Calu3 (cell line): ENCODE measurements around the gene ADIPOR2. TPM values are rescaled to one million over a fixed set of nuclear protein-coding genes. Genes with fewer than 3 reads are reported as not detected.
A peak's percentile ranks its signal among the peaks of the same experiment; 100 is the strongest.

Experiments used
- BruUV-seq: library from RNA; stranded (reverse); fragments of 400-500 nt; replicated peaks from 2 replicates; lab custom pipeline; 2021; lab: Mats Ljungman, UMichigan
- CTCF ChIA-PET: fragments of 300-600 bp; sonication (Branson Sonifier 250); formaldehyde crosslinking; loops from one replicate; lab custom pipeline; 2022; ENCODE audit warnings: antibody characterized with exemption; lab: Charles Lee
- DNase-seq: peaks from one replicate; pipeline ENCODE4 v3.0.0; 2022
- H3K27ac Mint-ChIP-seq: one replicate; pipeline ENCODE4 v1.8.0; 2022; ENCODE audit warnings: mixed read lengths; ENCODE audit not compliant: unreplicated experiment
- H3K27me3 Mint-ChIP-seq: one replicate; pipeline ENCODE4 v1.8.0; 2022; ENCODE audit warnings: mixed read lengths; ENCODE audit not compliant: unreplicated experiment
- H3K36me3 Mint-ChIP-seq: one replicate; pipeline ENCODE4 v1.8.0; 2022; ENCODE audit warnings: mild to moderate bottlenecking, moderate library complexity, mixed read lengths; ENCODE audit not compliant: insufficient read depth, unreplicated experiment
- H3K4me1 Mint-ChIP-seq: one replicate; pipeline ENCODE4 v1.8.0; 2022; ENCODE audit warnings: mild to moderate bottlenecking, low read depth, mixed read lengths; ENCODE audit not compliant: unreplicated experiment
- H3K4me3 Mint-ChIP-seq: one replicate; pipeline ENCODE4 v1.8.0; 2022; ENCODE audit warnings: mild to moderate bottlenecking, low read depth, moderate library complexity, mixed read lengths; ENCODE audit not compliant: unreplicated experiment
- H3K9me3 Mint-ChIP-seq: one replicate; pipeline ENCODE4 v1.8.0; 2022; ENCODE audit warnings: low read depth, mixed read lengths; ENCODE audit not compliant: unreplicated experiment
- intact Hi-C: fragments of 100-400 bp; cut with micrococcal nuclease; formaldehyde crosslinking; loops from one replicate; pipeline ENCODE4 v1.10.0; 2022; ENCODE audit not compliant: unreplicated experiment
- total RNA-seq: library from RNA; stranded (reverse); gene quantifications from 2 replicates; pipeline ENCODE4 v1.2.3, GENCODE V29; 2022
- TF ChIP-seq, protein P1 (sequence below): fragments of 200-600 bp; IDR thresholded peaks from one replicate; pipeline ENCODE4 v1.8.0; 2022; ENCODE audit warnings: antibody characterized with exemption; ENCODE audit not compliant: unreplicated experiment

The ADIPOR2 gene
- total RNA-seq, 1 experiment from 2014 or later: 90.3 TPM

DNA sequence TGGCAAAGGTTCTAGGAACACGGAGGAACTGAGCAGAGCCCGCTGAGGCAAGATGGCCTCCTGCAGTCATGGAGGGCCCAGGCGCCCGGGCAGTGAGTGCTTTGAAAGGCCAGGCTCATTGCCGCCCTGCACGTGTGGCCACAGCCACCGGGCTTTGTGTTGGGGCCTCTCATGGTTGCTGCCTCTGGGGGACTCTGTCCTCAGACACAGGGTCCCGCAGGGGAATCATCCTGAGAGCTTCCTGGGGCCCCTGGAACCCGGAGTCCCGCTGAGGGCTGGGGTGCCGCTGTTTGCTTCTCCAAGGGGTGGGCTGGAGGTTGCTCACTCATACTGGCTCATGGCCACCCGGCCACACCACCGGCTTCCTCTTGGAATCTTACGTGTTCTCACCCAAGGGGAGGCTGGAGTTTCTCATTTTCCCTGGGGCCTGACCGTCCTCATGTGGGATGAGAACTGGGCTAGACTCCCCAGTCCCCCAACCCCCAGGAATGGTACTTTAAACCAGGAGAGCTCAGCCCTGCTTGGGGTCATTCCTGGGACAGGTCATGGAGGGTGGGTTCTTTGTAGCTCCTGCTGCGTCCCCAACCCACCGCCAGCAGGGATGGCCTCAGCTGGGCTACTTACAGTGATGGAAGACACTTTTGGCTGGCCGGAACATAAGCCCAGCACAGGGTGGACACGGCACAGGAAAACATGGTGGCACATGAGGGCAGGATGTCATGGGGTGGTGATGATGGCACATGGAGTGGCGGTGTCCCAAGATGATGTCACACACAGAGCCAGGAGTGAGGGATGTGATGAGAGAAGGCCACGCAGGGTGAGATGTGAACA is 108.4 kb downstream of the ADIPOR2 start:
- CTCF ChIA-PET: interaction anchor here (1.8 kb wide), 1 partner anchor 141 kb away, joined by 6 read pairs; no protein-coding TSS in a partner anchor
- no peak overlapping the region for H3K4me3 Mint-ChIP-seq
- peaks cover 15% of the 10 kb centered on the region for H3K36me3 Mint-ChIP-seq
- no TSS peak for BruUV-seq
- H3K9me3 Mint-ChIP-seq: peaks cover under 1% of the 10 kb centered on the region
- no peaks in the 10 kb centered on the region for H3K4me1 Mint-ChIP-seq
- TF ChIP-seq, protein P1, sequence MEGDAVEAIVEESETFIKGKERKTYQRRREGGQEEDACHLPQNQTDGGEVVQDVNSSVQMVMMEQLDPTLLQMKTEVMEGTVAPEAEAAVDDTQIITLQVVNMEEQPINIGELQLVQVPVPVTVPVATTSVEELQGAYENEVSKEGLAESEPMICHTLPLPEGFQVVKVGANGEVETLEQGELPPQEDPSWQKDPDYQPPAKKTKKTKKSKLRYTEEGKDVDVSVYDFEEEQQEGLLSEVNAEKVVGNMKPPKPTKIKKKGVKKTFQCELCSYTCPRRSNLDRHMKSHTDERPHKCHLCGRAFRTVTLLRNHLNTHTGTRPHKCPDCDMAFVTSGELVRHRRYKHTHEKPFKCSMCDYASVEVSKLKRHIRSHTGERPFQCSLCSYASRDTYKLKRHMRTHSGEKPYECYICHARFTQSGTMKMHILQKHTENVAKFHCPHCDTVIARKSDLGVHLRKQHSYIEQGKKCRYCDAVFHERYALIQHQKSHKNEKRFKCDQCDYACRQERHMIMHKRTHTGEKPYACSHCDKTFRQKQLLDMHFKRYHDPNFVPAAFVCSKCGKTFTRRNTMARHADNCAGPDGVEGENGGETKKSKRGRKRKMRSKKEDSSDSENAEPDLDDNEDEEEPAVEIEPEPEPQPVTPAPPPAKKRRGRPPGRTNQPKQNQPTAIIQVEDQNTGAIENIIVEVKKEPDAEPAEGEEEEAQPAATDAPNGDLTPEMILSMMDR: no peak
- DNase-seq: no peak
- H3K27me3 Mint-ChIP-seq: peaks cover 48% of the 10 kb centered on the region
- intact Hi-C loops: loop anchor here (5.0 kb wide), 1 partner anchor 783 kb away; no protein-coding TSS in a partner anchor
- no peak overlapping the region for H3K27ac Mint-ChIP-seq

DNA sequence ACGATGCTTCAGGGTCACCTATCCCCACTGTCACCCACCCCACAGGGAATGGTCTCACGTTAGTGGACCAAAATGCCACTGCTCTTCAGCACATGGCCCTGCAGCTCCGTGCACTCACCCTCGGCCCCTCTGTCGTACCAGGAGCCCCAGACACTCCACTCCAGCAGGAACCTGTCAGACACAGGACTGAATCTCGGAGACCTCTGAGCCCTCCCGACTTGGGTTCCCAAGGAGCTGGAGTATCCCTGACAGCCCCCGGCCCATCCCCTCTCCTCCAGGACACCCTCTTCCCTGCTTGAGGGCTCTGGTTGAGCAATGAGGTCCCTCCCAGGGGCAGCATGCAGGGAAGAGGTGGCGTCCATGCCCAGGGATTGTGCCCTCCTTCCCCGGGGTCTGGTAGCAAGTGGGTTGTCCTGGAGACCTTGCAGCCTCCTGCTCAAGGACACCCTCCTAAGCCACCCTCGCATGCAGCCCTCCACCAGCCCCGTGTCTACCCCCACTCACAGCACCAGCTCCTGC is 109.1 kb downstream of the ADIPOR2 start:
- intact Hi-C loops: loop anchor here (5.0 kb wide), 1 partner anchor 782 kb away; no protein-coding TSS in a partner anchor
- Mint-ChIP-seq H3K27me3 (peaks cover 48% of the 10 kb centered on the region), H3K36me3 (peaks cover 15% of the 10 kb centered on the region), H3K4me1 (no peaks in the 10 kb centered on the region), H3K27ac (no peak overlapping the region), H3K9me3 (peaks cover 2% of the 10 kb centered on the region), H3K4me3 (no peak overlapping the region)
- BruUV-seq: no TSS peak
- CTCF ChIA-PET: no interaction called here
- TF ChIP-seq, protein P1: no peak
- DNase-seq: no peak

DNA sequence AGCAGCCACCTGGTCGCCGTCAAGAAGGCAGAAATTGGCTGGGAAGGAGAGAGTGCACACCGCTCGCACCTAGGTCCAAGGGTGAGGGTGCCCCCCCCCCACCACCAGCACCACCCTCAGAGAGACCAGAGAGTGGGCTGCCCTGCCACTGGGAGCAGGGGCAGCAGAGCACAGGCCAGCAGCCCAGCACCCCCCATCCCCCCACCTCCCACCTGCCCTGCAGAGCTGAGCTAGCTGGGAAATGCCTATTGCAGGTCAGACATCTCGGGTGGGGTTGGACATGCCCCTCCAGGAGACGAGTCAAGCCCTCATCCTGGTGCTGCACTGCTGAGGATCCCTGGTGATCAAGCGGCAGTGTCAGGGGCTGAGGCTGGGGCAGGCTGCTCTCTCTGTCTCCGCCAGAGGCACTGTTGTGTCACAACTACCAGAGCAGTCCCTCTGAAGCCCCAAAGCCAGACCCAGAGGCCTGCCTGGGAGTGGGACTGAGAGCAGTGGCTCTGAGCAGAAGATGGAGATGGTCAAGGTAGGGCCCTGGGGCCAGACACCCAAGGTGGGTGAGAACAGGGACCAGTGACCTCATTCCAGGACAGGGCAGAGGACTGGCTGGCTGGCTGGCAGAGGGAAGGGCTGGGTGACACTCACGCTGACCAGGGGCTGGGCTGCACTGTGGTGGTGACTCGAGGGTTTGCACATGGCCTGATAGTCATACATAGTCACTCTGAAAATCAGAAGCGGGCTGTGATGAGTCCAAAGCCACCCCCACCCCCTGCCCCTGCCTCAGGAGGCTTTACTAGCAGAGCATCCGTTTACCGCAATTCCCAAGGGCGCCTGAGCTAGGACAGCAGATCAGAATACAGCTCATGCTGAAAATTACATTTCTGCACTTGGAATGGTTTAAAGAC is 109.8 kb downstream of the ADIPOR2 start:
- CTCF ChIA-PET: interaction anchor here (0.6 kb wide), 2 partner anchors 12 to 229 kb away, joined by 3 to 5 read pairs; no protein-coding TSS in a partner anchor
- H3K36me3 Mint-ChIP-seq: peaks cover 15% of the 10 kb centered on the region
- H3K9me3 Mint-ChIP-seq: peaks cover 2% of the 10 kb centered on the region
- no peak overlapping the region for H3K27ac Mint-ChIP-seq
- no TSS peak for BruUV-seq
- intact Hi-C loops: no loop called here
- peaks cover 48% of the 10 kb centered on the region for H3K27me3 Mint-ChIP-seq
- H3K4me3 Mint-ChIP-seq: no peak overlapping the region
- H3K4me1 Mint-ChIP-seq: no peaks in the 10 kb centered on the region
- TF ChIP-seq, protein P1: peak; percentile 15
- peak; percentile 30 for DNase-seq

DNA sequence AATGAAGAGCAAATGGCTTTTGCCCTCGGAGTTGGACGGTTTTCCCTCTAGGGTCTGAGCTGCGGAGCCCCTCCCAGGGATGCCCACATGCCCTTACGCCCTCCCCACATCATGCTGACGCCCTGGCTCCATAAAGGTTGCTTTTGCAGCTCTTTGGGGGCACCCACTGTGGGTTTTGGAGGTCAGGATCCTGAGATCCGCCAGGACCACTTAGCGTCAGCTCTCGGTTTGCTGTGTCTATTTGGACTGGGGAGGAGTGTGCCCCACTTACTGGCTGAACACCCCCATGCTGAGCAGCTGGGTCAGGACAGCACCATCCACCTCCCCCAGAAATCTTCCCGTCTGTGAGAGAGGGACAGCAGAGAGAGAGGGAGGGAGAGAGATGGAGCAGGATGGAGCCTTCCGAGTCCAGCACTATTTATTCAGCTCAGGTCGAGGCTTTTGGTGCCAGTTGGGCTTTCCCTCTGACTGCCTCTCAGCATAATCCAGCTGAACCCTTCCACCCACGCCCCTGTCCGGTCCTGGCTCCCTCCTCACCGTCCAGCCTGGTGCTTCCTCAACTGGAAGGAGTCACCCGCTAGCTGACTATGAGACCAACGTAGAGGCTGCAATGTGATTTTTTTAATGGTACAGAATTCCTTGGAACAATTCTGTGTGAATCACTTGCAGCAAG is 110.6 kb downstream of the ADIPOR2 start:
- no peak overlapping the region for H3K4me3 Mint-ChIP-seq
- peaks cover 2% of the 10 kb centered on the region for H3K9me3 Mint-ChIP-seq
- TF ChIP-seq, protein P1: no peak
- CTCF ChIA-PET: interaction anchor here (0.6 kb wide), 1 partner anchor 13 kb away, joined by 3 read pairs; no protein-coding TSS in a partner anchor
- no peak for DNase-seq
- peaks cover 48% of the 10 kb centered on the region for H3K27me3 Mint-ChIP-seq
- BruUV-seq: no TSS peak
- intact Hi-C loops: no loop called here
- peaks cover 10% of the 10 kb centered on the region for H3K36me3 Mint-ChIP-seq
- H3K27ac Mint-ChIP-seq: no peak overlapping the region
- H3K4me1 Mint-ChIP-seq: no peaks in the 10 kb centered on the region
